ENCODE measurements around the gene UQCRC1.

The UQCRC1 gene

DNA sequence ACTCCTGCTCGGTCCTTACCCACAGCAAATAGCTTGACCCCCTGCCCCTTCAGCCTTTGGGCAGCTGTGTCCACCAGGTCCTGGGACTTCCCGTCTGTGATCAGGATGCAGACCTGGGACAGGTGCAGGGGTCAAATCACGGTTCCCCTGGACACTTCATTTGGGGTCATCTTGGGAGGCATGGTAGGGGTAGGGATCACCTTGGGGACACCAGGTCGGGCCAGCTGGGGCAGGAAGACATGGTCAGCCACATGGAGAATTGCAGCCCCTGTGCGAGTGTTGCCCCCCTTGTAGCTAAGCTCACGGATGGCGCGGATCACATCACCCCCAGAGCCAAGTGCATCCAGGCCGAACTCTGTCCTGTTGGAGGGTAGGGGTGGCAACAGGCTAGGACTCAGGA lies 16.1 kb downstream of the UQCRC1 start:
- Histone ChIP-seq H4K20me1 (ENCODE audit: insufficient read depth, low read length) (no peaks in the 10 kb centered on the region), H3K27me3 (ENCODE audit: insufficient read depth, low read length) (peaks cover 22% of the 10 kb centered on the region), H3K36me3 (ENCODE audit: insufficient read depth, low read length) (peaks cover 11% of the 10 kb centered on the region; the same call in 1 of the 2 replicates), H3K9me2 (ENCODE audit: low read depth, low read length) (no peaks in the 10 kb centered on the region), H3K4me3 (ENCODE audit: low read depth, low read length, poor library complexity, severe bottlenecking) (no peak overlapping the region), H2AFZ (ENCODE audit: low read length) (no peak overlapping the region), H3K4me2 (ENCODE audit: low read length) (no peak overlapping the region), H3K27ac (ENCODE audit: low read depth, low read length, poor library complexity, severe bottlenecking) (no peak overlapping the region), H3F3A (ENCODE audit: insufficient read depth, low read length) (no peaks in the 10 kb centered on the region), H3K9ac (ENCODE audit: low read length) (no peak overlapping the region), H3K4me1 (ENCODE audit: insufficient read depth, low read length, severe bottlenecking) (no peaks in the 10 kb centered on the region), H3K9me3 (ENCODE audit: low read length) (no peaks in the 10 kb centered on the region), H3K79me2 (ENCODE audit: insufficient read depth, low read length) (no peaks in the 10 kb centered on the region)
- no peak for TF ChIP-seq EZH2 (IDR thresholded peaks at IDR 0.05; ENCODE audit: borderline replicate concordance, low read length)
- TF ChIP-seq, protein P1, sequence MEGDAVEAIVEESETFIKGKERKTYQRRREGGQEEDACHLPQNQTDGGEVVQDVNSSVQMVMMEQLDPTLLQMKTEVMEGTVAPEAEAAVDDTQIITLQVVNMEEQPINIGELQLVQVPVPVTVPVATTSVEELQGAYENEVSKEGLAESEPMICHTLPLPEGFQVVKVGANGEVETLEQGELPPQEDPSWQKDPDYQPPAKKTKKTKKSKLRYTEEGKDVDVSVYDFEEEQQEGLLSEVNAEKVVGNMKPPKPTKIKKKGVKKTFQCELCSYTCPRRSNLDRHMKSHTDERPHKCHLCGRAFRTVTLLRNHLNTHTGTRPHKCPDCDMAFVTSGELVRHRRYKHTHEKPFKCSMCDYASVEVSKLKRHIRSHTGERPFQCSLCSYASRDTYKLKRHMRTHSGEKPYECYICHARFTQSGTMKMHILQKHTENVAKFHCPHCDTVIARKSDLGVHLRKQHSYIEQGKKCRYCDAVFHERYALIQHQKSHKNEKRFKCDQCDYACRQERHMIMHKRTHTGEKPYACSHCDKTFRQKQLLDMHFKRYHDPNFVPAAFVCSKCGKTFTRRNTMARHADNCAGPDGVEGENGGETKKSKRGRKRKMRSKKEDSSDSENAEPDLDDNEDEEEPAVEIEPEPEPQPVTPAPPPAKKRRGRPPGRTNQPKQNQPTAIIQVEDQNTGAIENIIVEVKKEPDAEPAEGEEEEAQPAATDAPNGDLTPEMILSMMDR (IDR thresholded peaks at IDR 0.05; ENCODE audit: low read length) = no peak

DNA sequence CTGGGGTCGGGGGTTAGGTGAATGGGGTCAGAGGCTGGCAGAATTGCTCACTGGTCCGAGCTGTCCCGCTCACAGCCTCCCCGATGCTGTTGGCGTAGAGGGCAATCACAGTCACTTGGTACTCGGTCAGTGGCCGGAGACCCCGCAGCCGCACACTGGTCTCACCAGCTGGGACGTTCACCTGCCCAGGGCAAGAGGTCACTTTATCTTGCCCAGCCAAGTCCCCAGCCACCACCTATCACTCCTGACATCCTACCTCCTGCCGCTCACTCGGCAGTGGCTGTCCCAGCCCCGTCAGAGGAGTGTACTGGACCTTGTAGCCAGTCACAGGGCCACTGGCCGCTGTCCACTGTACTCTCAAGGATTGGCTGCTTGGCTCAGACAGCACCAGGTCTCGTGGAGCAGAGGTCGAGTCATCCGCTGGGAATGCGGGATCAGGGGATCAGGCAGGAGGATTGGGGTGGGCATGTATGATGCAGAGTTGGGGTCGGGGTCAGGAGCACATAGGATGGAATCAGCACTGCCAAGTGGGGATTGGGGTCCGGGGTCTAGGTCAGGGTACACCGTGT lies 16.8 kb downstream of the UQCRC1 start:
- TF ChIP-seq, protein P1 (IDR thresholded peaks at IDR 0.05; ENCODE audit: low read length) = no peak
- TF ChIP-seq EZH2 (IDR thresholded peaks at IDR 0.05; ENCODE audit: borderline replicate concordance, low read length) = no peak
- Histone ChIP-seq H3K27me3 (ENCODE audit: insufficient read depth, low read length) (peaks cover 22% of the 10 kb centered on the region), H3K9me3 (ENCODE audit: low read length) (no peaks in the 10 kb centered on the region), H3K4me1 (ENCODE audit: insufficient read depth, low read length, severe bottlenecking) (no peaks in the 10 kb centered on the region), H3K79me2 (ENCODE audit: insufficient read depth, low read length) (no peaks in the 10 kb centered on the region), H3K9ac (ENCODE audit: low read length) (no peak overlapping the region), H3K9me2 (ENCODE audit: low read depth, low read length) (no peaks in the 10 kb centered on the region), H3F3A (ENCODE audit: insufficient read depth, low read length) (no peaks in the 10 kb centered on the region), H3K27ac (ENCODE audit: low read depth, low read length, poor library complexity, severe bottlenecking) (no peak overlapping the region), H3K36me3 (ENCODE audit: insufficient read depth, low read length) (peaks cover 5% of the 10 kb centered on the region; the same call in 1 of the 2 replicates), H2AFZ (ENCODE audit: low read length) (no peak overlapping the region), H4K20me1 (ENCODE audit: insufficient read depth, low read length) (no peaks in the 10 kb centered on the region), H3K4me3 (ENCODE audit: low read depth, low read length, poor library complexity, severe bottlenecking) (no peak overlapping the region), H3K4me2 (ENCODE audit: low read length) (no peak overlapping the region)

DNA sequence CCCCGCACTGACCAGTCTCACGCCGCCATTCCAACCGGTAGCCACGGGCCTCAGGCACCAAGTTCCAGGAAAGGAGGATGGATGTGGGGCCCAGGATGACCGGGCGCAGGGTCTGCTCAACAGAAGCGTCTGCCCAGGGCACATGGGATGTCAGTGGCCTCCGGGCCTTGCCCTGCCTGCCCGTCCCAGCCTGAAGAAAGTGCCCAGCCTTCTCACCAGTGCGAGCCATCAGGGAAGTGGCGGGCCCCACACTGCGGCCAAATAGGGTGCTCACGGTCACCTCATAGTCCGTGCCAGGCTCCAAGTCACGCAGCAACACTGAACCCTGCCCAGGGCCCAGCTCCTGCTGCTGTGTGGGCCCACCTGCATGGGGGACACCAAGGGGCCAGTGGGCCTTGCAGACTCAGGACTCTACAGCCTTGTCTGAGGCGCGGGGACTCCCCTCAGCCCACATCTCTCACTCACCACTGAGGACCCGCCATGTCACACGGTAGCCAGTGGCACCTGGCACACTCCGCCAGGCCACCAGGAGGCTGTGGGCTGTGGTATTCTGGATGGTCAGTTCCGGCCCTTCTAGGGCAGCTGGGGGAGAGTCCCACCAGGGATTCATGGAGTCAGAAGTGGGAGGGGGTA lies 17.4 kb downstream of the UQCRC1 start:
- Histone ChIP-seq H3K36me3 (ENCODE audit: insufficient read depth, low read length) (no peaks in the 10 kb centered on the region), H3K4me1 (ENCODE audit: insufficient read depth, low read length, severe bottlenecking) (no peaks in the 10 kb centered on the region), H3K9ac (ENCODE audit: low read length) (no peak overlapping the region), H3K79me2 (ENCODE audit: insufficient read depth, low read length) (no peaks in the 10 kb centered on the region), H3K9me3 (ENCODE audit: low read length) (no peaks in the 10 kb centered on the region), H3F3A (ENCODE audit: insufficient read depth, low read length) (no peaks in the 10 kb centered on the region), H3K27ac (ENCODE audit: low read depth, low read length, poor library complexity, severe bottlenecking) (no peak overlapping the region), H4K20me1 (ENCODE audit: insufficient read depth, low read length) (no peaks in the 10 kb centered on the region), H3K27me3 (ENCODE audit: insufficient read depth, low read length) (peaks cover 22% of the 10 kb centered on the region), H2AFZ (ENCODE audit: low read length) (no peak overlapping the region), H3K4me3 (ENCODE audit: low read depth, low read length, poor library complexity, severe bottlenecking) (no peak overlapping the region), H3K9me2 (ENCODE audit: low read depth, low read length) (no peaks in the 10 kb centered on the region), H3K4me2 (ENCODE audit: low read length) (no peak overlapping the region)
- TF ChIP-seq EZH2 (IDR thresholded peaks at IDR 0.05; ENCODE audit: borderline replicate concordance, low read length) = no peak
- TF ChIP-seq, protein P1 (IDR thresholded peaks at IDR 0.05; ENCODE audit: low read length) = no peak
